HCT116 (cell line): ENCODE data around the gene MED12.

Source experiments
- CTCF ChIP-seq, 3 experiments: fragments of 200-600 bp in 1 of 3; sonication (generic) in 1 of 3; IDR thresholded peaks in 2 of 3; conservative IDR thresholded peaks in 1 of 3; 2 replicates each; pipeline ENCODE4 v1.5.1; 2012 to 2017; ENCODE audit warnings: low read depth in 2 of 3, low read length in 2 of 3, antibody characterized with exemption in 1 of 3, borderline replicate concordance in 1 of 3, control low read depth in 1 of 3, mild to moderate bottlenecking in 1 of 3, mixed read lengths in 1 of 3, mixed run types in 1 of 3, moderate library complexity in 1 of 3; ENCODE audit not compliant: insufficient read depth in 1 of 3
- EGR1 ChIP-seq: IDR thresholded peaks from 2 replicates; pipeline ENCODE4 v1.6.1; 2012; ENCODE audit warnings: low read depth
- ELF1 ChIP-seq: IDR thresholded peaks from 2 replicates; pipeline ENCODE4 v1.6.1; 2012; ENCODE audit warnings: low read depth, borderline replicate concordance
- EZH2 ChIP-seq: fragments of 200-600 bp; sonication (generic); IDR thresholded peaks from 2 replicates; pipeline ENCODE4 v1.6.1; 2017; ENCODE audit warnings: antibody characterized with exemption, mixed run types
- JUND ChIP-seq: IDR thresholded peaks from 2 replicates; pipeline ENCODE4 v1.6.1; 2012
- POLR2A ChIP-seq: IDR thresholded peaks from 2 replicates; pipeline ENCODE4 v1.7.0; 2011; ENCODE audit warnings: borderline replicate concordance; ENCODE audit not compliant: insufficient read depth, insufficient read length; ENCODE audit errors: extremely low read depth
- POLR2AphosphoS5 ChIP-seq: IDR thresholded peaks from 2 replicates; pipeline ENCODE4 v1.6.1; 2011; ENCODE audit warnings: mild to moderate bottlenecking, low read depth, low read length, moderate library complexity
- RAD21 ChIP-seq: IDR thresholded peaks from 2 replicates; pipeline ENCODE4 v1.6.1; 2012; ENCODE audit warnings: low read depth, mild to moderate bottlenecking
- SIN3A ChIP-seq: IDR thresholded peaks from 2 replicates; pipeline ENCODE4 v1.6.1; 2012; ENCODE audit warnings: low read depth
- SP1 ChIP-seq: IDR thresholded peaks from 2 replicates; pipeline ENCODE4 v1.6.1; 2012; ENCODE audit warnings: low read depth
- YY1 ChIP-seq: IDR thresholded peaks from 2 replicates; pipeline ENCODE4 v1.6.1; 2011; ENCODE audit warnings: low read length, low read depth, moderate library complexity, mild to moderate bottlenecking; ENCODE audit not compliant: insufficient replicate concordance; ENCODE audit errors: extremely low read depth
- ZFX ChIP-seq: fragments of 450-650 bp; IDR thresholded peaks from 2 replicates; pipeline ENCODE4 v1.6.1; 2017
- ZNF274 ChIP-seq: fragments of 200-500 bp; sonication (Bioruptor generic); IDR thresholded peaks from 2 replicates; pipeline ENCODE4 v1.6.1; 2014; ENCODE audit warnings: mild to moderate bottlenecking, low read depth, low read length, inconsistent platforms
- TF ChIP-seq, protein P1 (sequence below): IDR thresholded peaks from 2 replicates; pipeline ENCODE4 v1.6.1; 2012; ENCODE audit warnings: low read depth

DNA sequence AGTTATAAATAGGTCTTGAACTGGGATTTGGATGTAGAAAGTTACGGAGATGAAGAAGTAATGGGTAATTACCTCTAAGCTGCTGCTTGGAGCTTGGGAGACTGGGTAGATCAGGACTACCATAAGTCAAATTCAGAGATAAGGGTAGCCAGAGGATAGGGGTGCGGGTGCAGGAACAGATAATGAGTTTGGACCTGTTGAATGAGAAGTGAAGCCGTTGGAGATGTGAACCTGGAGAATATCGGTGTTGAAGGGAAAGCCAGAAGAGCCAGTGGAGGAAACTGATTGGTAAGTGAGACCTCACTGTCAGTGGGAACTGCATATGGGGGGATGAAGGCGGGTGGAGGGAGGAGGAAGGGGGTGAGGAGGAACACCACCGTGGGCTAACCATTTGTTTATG lies 23.4 kb upstream of the MED12 start:
- TF ChIP-seq POLR2A (no peak), ZNF274 (no peak), CTCF (IDR thresholded peaks at IDR 0.05 in 2 of 3, conservative IDR thresholded peaks at IDR 0.05 in 1 of 3; ENCODE audit: borderline replicate concordance in 1 of 3, insufficient read depth in 1 of 3, low read depth in 2 of 3, low read length in 2 of 3) (no peak), YY1 (no peak), SP1 (no peak), SIN3A (no peak), ZFX (no peak), EZH2 (no peak), JUND (no peak), RAD21 (no peak), ELF1 (no peak), EGR1 (no peak), POLR2AphosphoS5 (no peak)
- TF ChIP-seq, protein P1, sequence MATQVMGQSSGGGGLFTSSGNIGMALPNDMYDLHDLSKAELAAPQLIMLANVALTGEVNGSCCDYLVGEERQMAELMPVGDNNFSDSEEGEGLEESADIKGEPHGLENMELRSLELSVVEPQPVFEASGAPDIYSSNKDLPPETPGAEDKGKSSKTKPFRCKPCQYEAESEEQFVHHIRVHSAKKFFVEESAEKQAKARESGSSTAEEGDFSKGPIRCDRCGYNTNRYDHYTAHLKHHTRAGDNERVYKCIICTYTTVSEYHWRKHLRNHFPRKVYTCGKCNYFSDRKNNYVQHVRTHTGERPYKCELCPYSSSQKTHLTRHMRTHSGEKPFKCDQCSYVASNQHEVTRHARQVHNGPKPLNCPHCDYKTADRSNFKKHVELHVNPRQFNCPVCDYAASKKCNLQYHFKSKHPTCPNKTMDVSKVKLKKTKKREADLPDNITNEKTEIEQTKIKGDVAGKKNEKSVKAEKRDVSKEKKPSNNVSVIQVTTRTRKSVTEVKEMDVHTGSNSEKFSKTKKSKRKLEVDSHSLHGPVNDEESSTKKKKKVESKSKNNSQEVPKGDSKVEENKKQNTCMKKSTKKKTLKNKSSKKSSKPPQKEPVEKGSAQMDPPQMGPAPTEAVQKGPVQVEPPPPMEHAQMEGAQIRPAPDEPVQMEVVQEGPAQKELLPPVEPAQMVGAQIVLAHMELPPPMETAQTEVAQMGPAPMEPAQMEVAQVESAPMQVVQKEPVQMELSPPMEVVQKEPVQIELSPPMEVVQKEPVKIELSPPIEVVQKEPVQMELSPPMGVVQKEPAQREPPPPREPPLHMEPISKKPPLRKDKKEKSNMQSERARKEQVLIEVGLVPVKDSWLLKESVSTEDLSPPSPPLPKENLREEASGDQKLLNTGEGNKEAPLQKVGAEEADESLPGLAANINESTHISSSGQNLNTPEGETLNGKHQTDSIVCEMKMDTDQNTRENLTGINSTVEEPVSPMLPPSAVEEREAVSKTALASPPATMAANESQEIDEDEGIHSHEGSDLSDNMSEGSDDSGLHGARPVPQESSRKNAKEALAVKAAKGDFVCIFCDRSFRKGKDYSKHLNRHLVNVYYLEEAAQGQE: no peak
